Adrenal gland (tissue), 19 donors: ENCODE data around the gene MED23. TPM values are rescaled to one million over a fixed set of nuclear protein-coding genes. Genes with fewer than 3 reads are reported as not detected.

Source experiments
- DNase-seq, 7 donors: peaks; one replicate each; pipeline ENCODE4 v3.0.0-alpha.2; 2019 to 2020
- H3K27ac ChIP-seq, 5 donors: fragments of 200-600 bp; sonication (generic) in 4 of 5; 1 replicate in 3 of 5; 2 replicates in 2 of 5; pipeline versions ENCODE4 v1.5.1 to v1.8.0; 2016 to 2020; ENCODE audit warnings: mild to moderate bottlenecking in 1 of 5
- H3K27me3 ChIP-seq: fragments of 200-600 bp; 2 replicates; pipeline ENCODE4 v1.8.0; 2021
- H3K36me3 ChIP-seq, 2 donors: fragments of 200-600 bp; replicated peaks in 1 of 2; 1 replicate in 1 of 2; 2 replicates in 1 of 2; pipeline versions ENCODE4 v1.5.1 to v1.8.0; 2018 to 2022
- H3K4me1 ChIP-seq, 2 donors: fragments of 200-600 bp; replicated peaks in 1 of 2; 1 replicate in 1 of 2; 2 replicates in 1 of 2; pipeline versions ENCODE4 v1.5.1 to v1.8.0; 2018 to 2021
- H3K4me3 ChIP-seq, 4 donors: fragments of 200-600 bp; sonication (generic) in 3 of 4; one replicate each; pipeline ENCODE4 v1.5.1; 2016 to 2018
- H3K9me3 ChIP-seq, 3 donors: fragments of 200-600 bp; sonication (generic) in 1 of 3; replicated peaks in 1 of 3; 1 replicate in 2 of 3; 2 replicates in 1 of 3; pipeline versions ENCODE4 v1.5.1 to v1.8.0; 2016 to 2021
- CTCF ChIP-seq, 6 experiments: fragments of 450-650 bp in 4 of 6; fragments of 200-600 bp in 2 of 6; sonication (generic) in 1 of 6; IDR thresholded peaks; 1 replicate in 5 of 6; 2 replicates in 1 of 6; pipeline versions ENCODE4 v1.5.1 to v1.8.0; 2016 to 2021; ENCODE audit warnings: antibody characterized with exemption in 6 of 6, mild to moderate bottlenecking in 2 of 6, moderate library complexity in 1 of 6
- POLR2A ChIP-seq, 2 donors: fragments of 450-650 bp; IDR thresholded peaks; one replicate each; pipeline ENCODE4 v1.6.1; 2017; ENCODE audit warnings: antibody characterized with exemption in 2 of 2, mild to moderate bottlenecking in 2 of 2, moderate library complexity in 1 of 2
- WGBS, 4 donors: extraction: QIAGEN DNeasy Blood & Tissue Kit in 2 of 4; methylation state at CpG; one replicate each; pipeline versions ENCODE4 v1.1.5 to v1.1.7; 2013 to 2017; 5-methylcytosine and 5-hydroxymethylcytosine counted together
- intact Hi-C, 2 donors: fragments of 100-400 bp; cut with DNase I; formaldehyde crosslinking; loops; one replicate each; pipeline versions ENCODE4 v1.14.1 to v1.15.0; 2022 to 2023
- long read RNA-seq, 10 donors: library from polyadenylated mRNA in 3 of 10; unstranded in 2 of 10; stranded (forward) in 1 of 10; transcript quantifications; one replicate each; pipeline ENCODE4 v2.0.0 and lab custom pipeline, GENCODE V29; 2021 to 2026
- polyA plus RNA-seq, 3 donors: library from polyadenylated mRNA; stranded (reverse); fragments of 200-250 nt in 2 of 3; fragments of 350-450 nt in 1 of 3; fragmentation: Illumina TruSeq in 1 of 3; extraction: RNeasy Lipid Tissue Mini Kit (QIAGEN cat#74804) in 1 of 3; gene quantifications; one replicate each; pipeline ENCODE4 v1.2.3, GENCODE V29; 2013 to 2014
- total RNA-seq, 9 donors: library from RNA; depleted of rRNA in 4 of 9; stranded (reverse); fragments of >200 nt in 4 of 9; fragments of 120-200 nt in 1 of 9; fragmentation: NEBNext Ultra II Directional in 1 of 9; extraction: Animal tissue kit (Norgen Biotek cat#: 25700) in 1 of 9; gene quantifications; one replicate each; pipeline versions ENCODE4 v1.1.0 to v1.2.4, GENCODE V29; 2013 to 2023
- donor health status: healthy with polysubstance abuse.
- donor health status: Bipolar disorder and iron deficiency.
- donor health status: DM: yes; HTN: yes; CAD: no.
- donor health status: DM: no; HTN: no; CAD: no.
- donor health status: DM: no; HTN: no; CAD: no.
- donor health status: DM: yes; HTN: yes; CAD: no.

The MED23 gene
- 10 to 100 TPM; 16.9 to 46.1 (median 30.6) TPM for total RNA-seq
- 10 to 100 TPM; 18.5 to 27.0 (median 20.1) TPM for polyA plus RNA-seq
- long read RNA-seq, donor 1, full-length matches to known transcripts: 3 of 82 reads
- long read RNA-seq, donor 1, partial matches to known transcripts: 73 of 82 reads
- long read RNA-seq, donor 1, other reads (novel, unspliced or antisense): 6 of 82 reads
- long read RNA-seq, donor 2, full-length matches to known transcripts: 1 of 1 reads
- long read RNA-seq, donor 2, partial matches to known transcripts: 0 of 1 reads
- long read RNA-seq, donor 2, other reads (novel, unspliced or antisense): 0 of 1 reads
- long read RNA-seq, donor 3, full-length matches to known transcripts: 2 of 2 reads
- long read RNA-seq, donor 3, partial matches to known transcripts: 0 of 2 reads
- long read RNA-seq, donor 3, other reads (novel, unspliced or antisense): 0 of 2 reads
- long read RNA-seq, donor 4, partial matches to known transcripts: 5 of 5 reads
- long read RNA-seq, donor 4, other reads (novel, unspliced or antisense): 0 of 5 reads
- long read RNA-seq, donor 5, full-length matches to known transcripts: 17 of 22 reads
- long read RNA-seq, donor 5, partial matches to known transcripts: 4 of 22 reads
- long read RNA-seq, donor 5, other reads (novel, unspliced or antisense): 1 of 22 reads
- long read RNA-seq, donor 6, partial matches to known transcripts: 1 of 3 reads
- long read RNA-seq, donor 6, other reads (novel, unspliced or antisense): 2 of 3 reads
- long read RNA-seq, donor 7, full-length matches to known transcripts: 1 of 1 reads
- long read RNA-seq, donor 7, partial matches to known transcripts: 0 of 1 reads
- long read RNA-seq, donor 7, other reads (novel, unspliced or antisense): 0 of 1 reads
- long read RNA-seq, donor 8, full-length matches to known transcripts: 2 of 2 reads
- long read RNA-seq, donor 8, partial matches to known transcripts: 0 of 2 reads
- long read RNA-seq, donor 8, other reads (novel, unspliced or antisense): 0 of 2 reads
- long read RNA-seq, donor 9, full-length matches to known transcripts: 2 of 2 reads
- long read RNA-seq, donor 9, partial matches to known transcripts: 0 of 2 reads
- long read RNA-seq, donor 9, other reads (novel, unspliced or antisense): 0 of 2 reads
- long read RNA-seq, donor 10: 0 reads

GRCh38 chr6:131627724-131628682, at the start of gene MED23:
Gene MED23, minus strand, starts transcription at chr6:131628242. Its CDS starts 193 bp downstream, at chr6:131628049.
- Histone ChIP-seq H3K4me3 (peak within 1 kb of the TSS; percentile 56 to 89 (median 68)), H3K36me3 (peaks cover 0 to 16% of the 10 kb centered on the region in 2 donors), H3K4me1 (peaks cover 7 to 20% of the 10 kb centered on the region in 2 donors), H3K27ac (peak within 1 kb of the TSS in 3 of 5 donors; percentile 63 to 77 (median 75)), H3K27me3 (no peaks in the 10 kb centered on the region), H3K9me3 (no peaks in the 10 kb centered on the region)
- intact Hi-C loops: no loop called here
- WGBS, 4 donors: 0 to 1% (median 0%) methylated on average over 41 to 53 of the region's 53 CpGs
- TF ChIP-seq POLR2A (IDR thresholded peaks at IDR 0.05) (peak; percentile 47 to 73), CTCF (IDR thresholded peaks at IDR 0.05) (peak; percentile 90 to 94 (median 92))
- DNase-seq: peak; percentile 93 to 98 (median 96)

- no peaks in the 10 kb centered on the region for H3K36me3 ChIP-seq
- no peak overlapping the region for H3K27ac ChIP-seq
- no peaks in the 10 kb centered on the region for H3K9me3 ChIP-seq
- no peak for DNase-seq
- no peaks in the 10 kb centered on the region for H3K4me1 ChIP-seq
- no peaks in the 10 kb centered on the region for H3K27me3 ChIP-seq
- intact Hi-C loops: no loop called here
- no peak overlapping the region for H3K4me3 ChIP-seq
- 86 to 100% (median 94%) methylated on average over 2 of the region's 2 CpGs for WGBS, 4 donors
- TF ChIP-seq POLR2A (IDR thresholded peaks at IDR 0.05): no peak
- no peak for TF ChIP-seq CTCF (IDR thresholded peaks at IDR 0.05)
Measured at GRCh38 chr6:131673184-131673583, 45.1 kb upstream of the MED23 start.

GRCh38 chr6:131669891-131670290, 41.8 kb upstream of the MED23 start:
- intact Hi-C loops: no loop called here
- WGBS, 4 donors: 54 to 75% (median 69%) methylated on average over 1 of the region's 1 CpG
- TF ChIP-seq POLR2A (IDR thresholded peaks at IDR 0.05) (no peak), CTCF (IDR thresholded peaks at IDR 0.05) (no peak)

More at GRCh38 chr6:131669891-131670290, 41.8 kb upstream of the MED23 start:
- no peak overlapping the region for H3K4me3 ChIP-seq
- H3K27me3 ChIP-seq: no peaks in the 10 kb centered on the region
- no peaks in the 10 kb centered on the region for H3K36me3 ChIP-seq
- no peaks in the 10 kb centered on the region for H3K4me1 ChIP-seq
- DNase-seq: no peak
- no peak overlapping the region for H3K27ac ChIP-seq
- no peaks in the 10 kb centered on the region for H3K9me3 ChIP-seq
